ENCODE measurements around the gene ADAMTS9.

- TF ChIP-seq POLR2A (IDR thresholded peaks at IDR 0.05) (no peak), EP300 (IDR thresholded peaks at IDR 0.05) (no peak)
- TF ChIP-seq, protein P1, sequence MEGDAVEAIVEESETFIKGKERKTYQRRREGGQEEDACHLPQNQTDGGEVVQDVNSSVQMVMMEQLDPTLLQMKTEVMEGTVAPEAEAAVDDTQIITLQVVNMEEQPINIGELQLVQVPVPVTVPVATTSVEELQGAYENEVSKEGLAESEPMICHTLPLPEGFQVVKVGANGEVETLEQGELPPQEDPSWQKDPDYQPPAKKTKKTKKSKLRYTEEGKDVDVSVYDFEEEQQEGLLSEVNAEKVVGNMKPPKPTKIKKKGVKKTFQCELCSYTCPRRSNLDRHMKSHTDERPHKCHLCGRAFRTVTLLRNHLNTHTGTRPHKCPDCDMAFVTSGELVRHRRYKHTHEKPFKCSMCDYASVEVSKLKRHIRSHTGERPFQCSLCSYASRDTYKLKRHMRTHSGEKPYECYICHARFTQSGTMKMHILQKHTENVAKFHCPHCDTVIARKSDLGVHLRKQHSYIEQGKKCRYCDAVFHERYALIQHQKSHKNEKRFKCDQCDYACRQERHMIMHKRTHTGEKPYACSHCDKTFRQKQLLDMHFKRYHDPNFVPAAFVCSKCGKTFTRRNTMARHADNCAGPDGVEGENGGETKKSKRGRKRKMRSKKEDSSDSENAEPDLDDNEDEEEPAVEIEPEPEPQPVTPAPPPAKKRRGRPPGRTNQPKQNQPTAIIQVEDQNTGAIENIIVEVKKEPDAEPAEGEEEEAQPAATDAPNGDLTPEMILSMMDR (IDR thresholded peaks at IDR 0.05) = no peak
Measured at GRCh38 chr3:64664397-64664796, 23.4 kb downstream of the ADAMTS9 start.

All from ovary (tissue), 3 donors.